HG02642 (cell line): ENCODE data around the gene TMEM167B.
A peak's percentile ranks its signal among the peaks of the same experiment; 100 is the strongest.

Experiments used
- ATAC-seq: cut with Tn5 transposase; IDR thresholded peaks from one replicate; pipeline ENCODE4 v1.9.1; 2021; ENCODE audit warnings: mild to moderate bottlenecking; ENCODE audit not compliant: unreplicated experiment, poor library complexity

Gene TMEM167B

GRCh38 chr1:109080441-109081082 is 10.0 kb upstream of the TMEM167B start:
- ATAC-seq = no peak

GRCh38 chr1:109083501-109083900 is 7.1 kb upstream of the TMEM167B start:
- ATAC-seq = no peak

- no peak for ATAC-seq
Measured at GRCh38 chr1:109083923-109084322, 6.6 kb upstream of the TMEM167B start.

- no peak for ATAC-seq
Measured at GRCh38 chr1:109084563-109085517, 5.7 kb upstream of the TMEM167B start.

GRCh38 chr1:109089242-109090015 is 1.1 kb upstream of the TMEM167B start:
- ATAC-seq = no peak

- ATAC-seq = peak; percentile 52
Measured at GRCh38 chr1:109091078-109091838, 694 bp downstream of the TMEM167B start.

GRCh38 chr1:109091839-109092193 is 1.3 kb downstream of the TMEM167B start:
- ATAC-seq = no peak

GRCh38 chr1:109094377-109094803 is 3.8 kb downstream of the TMEM167B start:
- ATAC-seq = no peak

GRCh38 chr1:109094871-109095270 is 4.3 kb downstream of the TMEM167B start:
- no peak for ATAC-seq

GRCh38 chr1:109095631-109096030 is 5.1 kb downstream of the TMEM167B start:
- ATAC-seq = no peak

GRCh38 chr1:109096120-109096519 is 5.6 kb downstream of the TMEM167B start:
- ATAC-seq = no peak

GRCh38 chr1:109099938-109100773 is 9.6 kb downstream of the TMEM167B start:
- peak; percentile 90 for ATAC-seq

GRCh38 chr1:109104364-109105151 is 14.0 kb downstream of the TMEM167B start:
- ATAC-seq = no peak

- no peak for ATAC-seq
Measured at GRCh38 chr1:109105881-109106280, 15.3 kb downstream of the TMEM167B start.

- ATAC-seq = no peak
Measured at GRCh38 chr1:109107785-109108184, 17.2 kb downstream of the TMEM167B start.

GRCh38 chr1:109109906-109110305 is 19.3 kb downstream of the TMEM167B start:
- no peak for ATAC-seq

GRCh38 chr1:109111386-109112055 is 21.0 kb downstream of the TMEM167B start:
- no peak for ATAC-seq
